22Rv1 (cell line): ENCODE measurements around the gene TMEM63C.

ENCODE experiments used
- CTCF ChIP-seq: fragments of 450-650 bp; IDR thresholded peaks from 2 replicates; pipeline ENCODE4 v1.5.1; 2017; ENCODE audit warnings: mild to moderate bottlenecking
- ZFX ChIP-seq: fragments of 450-650 bp; IDR thresholded peaks from 2 replicates; pipeline ENCODE4 v1.6.1; 2017; ENCODE audit warnings: antibody characterized with exemption, borderline replicate concordance

- TF ChIP-seq CTCF = peak; percentile 80
- no peak for TF ChIP-seq ZFX
Measured at GRCh38 chr14:77151245-77151644, 30.4 kb upstream of the TMEM63C start.
